Astrocyte of the cerebellum (primary cell): Measurements from ENCODE around the gene MED25.

Experiments used
- DNase-seq: peaks from one replicate; pipeline ENCODE4 v3.0.0-alpha.2; 2011; ENCODE audit warnings: low read depth
- H3K4me3 ChIP-seq: 2 replicates; pipeline ENCODE4 v1.5.1; 2011; ENCODE audit warnings: mild to moderate bottlenecking, low read depth, low read length, moderate library complexity
- CTCF ChIP-seq: IDR thresholded peaks from 2 replicates; pipeline ENCODE4 v1.5.1; 2012; ENCODE audit warnings: low read length, low read depth, moderate library complexity, mild to moderate bottlenecking; ENCODE audit errors: missing control alignments
- in situ Hi-C: cut with HindIII; loops from 2 replicates; pipeline ENCODE4 v1.10.0; 2017; ENCODE audit warnings: low sequenced_read_pairs

The MED25 gene

DNA sequence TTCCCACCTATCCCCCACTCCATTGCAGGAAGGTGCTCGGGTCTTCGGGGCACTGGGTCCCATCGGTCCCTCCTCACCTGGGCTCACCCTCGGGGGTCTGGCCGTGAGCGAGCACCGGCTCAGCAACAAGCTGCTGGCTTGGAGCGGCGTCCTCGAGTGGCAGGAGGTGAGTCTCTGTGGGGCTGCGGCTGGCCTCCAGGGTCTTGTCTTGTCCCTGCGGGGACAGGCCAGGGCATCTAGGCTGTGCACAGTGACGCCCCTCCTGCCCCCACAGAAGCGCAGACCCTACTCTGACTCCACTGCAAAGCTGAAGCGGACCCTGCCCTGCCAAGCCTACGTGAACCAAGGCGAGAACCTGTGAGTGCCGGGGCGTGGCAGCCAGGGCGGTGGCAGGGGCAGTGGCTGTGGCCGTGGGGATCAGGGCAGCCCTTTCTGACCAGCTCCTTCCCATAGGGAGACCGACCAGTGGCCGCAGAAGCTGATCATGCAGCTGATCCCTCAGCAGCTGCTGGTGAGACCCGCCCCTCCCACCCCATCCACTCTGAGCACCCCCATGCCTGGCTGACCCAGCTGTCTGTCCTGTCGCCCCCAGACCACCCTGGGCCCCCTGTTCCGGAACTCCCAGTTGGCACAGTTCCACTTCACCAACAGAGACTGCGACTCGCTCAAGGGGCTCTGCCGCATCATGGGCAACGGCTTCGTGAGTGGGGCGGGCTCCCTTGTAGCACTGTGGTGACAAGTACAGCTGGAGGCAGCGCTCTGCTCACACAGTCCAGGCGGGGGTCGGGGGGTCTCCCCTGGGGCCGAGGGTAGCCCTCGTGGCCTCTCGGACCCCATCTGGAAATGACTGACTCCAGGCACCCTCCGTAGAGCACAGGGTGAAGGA, 36.5 kb downstream of the MED25 start:
- TF ChIP-seq CTCF = no peak
- no peak for DNase-seq
- no peak overlapping the region for H3K4me3 ChIP-seq
- in situ Hi-C loops = no loop called here

DNA sequence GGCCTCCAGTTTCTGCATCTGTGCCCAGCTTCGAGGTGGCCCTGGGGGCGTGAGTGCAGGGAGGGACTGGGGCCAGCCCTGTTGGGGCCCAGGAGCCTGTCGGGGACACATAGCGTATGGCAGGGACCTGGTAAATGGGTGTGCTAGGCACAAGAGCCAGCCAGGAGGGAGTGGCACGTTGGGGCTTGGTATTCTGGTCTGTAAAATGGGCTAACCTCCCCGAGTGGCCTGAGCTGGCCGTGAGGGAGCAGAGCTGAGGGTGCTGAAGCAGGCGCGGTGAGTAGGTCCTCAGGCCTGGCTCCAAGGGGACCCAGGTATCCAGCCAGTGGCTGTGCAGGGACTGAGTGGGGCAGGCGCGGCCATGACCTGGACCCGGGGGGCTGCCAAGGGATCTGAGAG, 37.2 kb downstream of the MED25 start:
- in situ Hi-C loops = no loop called here
- no peak overlapping the region for H3K4me3 ChIP-seq
- no peak for DNase-seq
- TF ChIP-seq CTCF = no peak

- H3K4me3 ChIP-seq = no peak overlapping the region
- in situ Hi-C loops = no loop called here
- no peak for TF ChIP-seq CTCF
- no peak for DNase-seq
Measured at GRCh38 chr19:49855676-49856573, 37.8 kb downstream of the MED25 start.

- in situ Hi-C loops = no loop called here
- DNase-seq = no peak
- no peak overlapping the region for H3K4me3 ChIP-seq
- TF ChIP-seq CTCF = no peak
Measured at GRCh38 chr19:49856574-49857021, 38.5 kb downstream of the MED25 start.

- TF ChIP-seq CTCF = no peak
- in situ Hi-C loops = no loop called here
- DNase-seq = no peak
- no peak overlapping the region for H3K4me3 ChIP-seq
Measured at GRCh38 chr19:49857061-49857837, 39.2 kb downstream of the MED25 start.

- H3K4me3 ChIP-seq = no peak overlapping the region
- DNase-seq = no peak
- no peak for TF ChIP-seq CTCF
- in situ Hi-C loops = no loop called here
Measured at GRCh38 chr19:49857838-49858087, 39.7 kb downstream of the MED25 start.
